ENCODE measurements around the gene VTI1A.

DNA sequence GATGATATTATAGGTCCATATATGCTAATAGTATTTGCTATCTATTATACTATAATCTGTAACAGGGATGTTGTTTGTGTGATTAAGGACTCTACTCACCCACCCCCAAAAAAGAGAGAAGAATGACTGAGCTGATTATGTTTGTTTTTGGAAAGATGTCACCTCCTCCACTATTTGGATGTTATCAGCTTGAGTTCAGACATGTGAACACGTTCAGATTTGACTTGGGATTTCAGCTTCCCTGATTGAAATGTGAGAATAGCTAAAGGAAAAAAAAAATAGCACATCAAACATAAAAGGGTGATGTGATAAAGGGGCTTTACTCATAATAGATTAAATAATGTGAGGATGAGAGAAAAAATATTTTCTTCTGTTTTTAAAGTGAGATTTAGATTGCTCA is 81.2 kb downstream of the VTI1A start:
- TF ChIP-seq CTCF (IDR thresholded peaks at IDR 0.05) = no peak
- TF ChIP-seq REST (IDR thresholded peaks at IDR 0.05; ENCODE audit: low read depth, low read length) = no peak
- TF ChIP-seq ZBTB33 (IDR thresholded peaks at IDR 0.05; ENCODE audit: borderline replicate concordance, low read depth) = no peak
- no peak for TF ChIP-seq EP300 (IDR thresholded peaks at IDR 0.05; ENCODE audit: borderline replicate concordance in 1 of 2, low read depth in 1 of 2, low read length in 1 of 2)
- no peak for TF ChIP-seq YY1 (IDR thresholded peaks at IDR 0.05; ENCODE audit: low read depth)
- no peak for TF ChIP-seq POLR2AphosphoS5 (IDR thresholded peaks at IDR 0.05; ENCODE audit: low read depth, low read length)
- no peak for TF ChIP-seq JUND (IDR thresholded peaks at IDR 0.05)
